H1 (cell line): ENCODE results near the gene ANKRD11. TPM values are rescaled to one million over a fixed set of nuclear protein-coding genes. Genes with fewer than 3 reads are reported as not detected.

ENCODE experiments used
- CTCF ChIA-PET: fragments of 300-600 bp; sonication (Branson Sonifier 250); formaldehyde crosslinking; loops from one replicate; lab custom pipeline; 2021; ENCODE audit not compliant: partially characterized antibody; lab: Charles Lee
- POLR2A ChIA-PET: fragments of 300-600 bp; sonication (Branson Sonifier 250); formaldehyde crosslinking; loops from one replicate; lab custom pipeline; 2021; ENCODE audit warnings: inconsistent platforms; ENCODE audit not compliant: partially characterized antibody; lab: Charles Lee
- DNase-seq, 2 experiments: peaks; one replicate each; pipeline versions ENCODE4 v3.0.0 to v3.0.0-alpha.2; 2010 to 2022; ENCODE audit warnings: low spot score in 2 of 2, low read depth in 1 of 2, mixed read lengths in 1 of 2
- FAIRE-seq: peaks from 2 replicates; lab custom pipeline; 2011; peaks lifted over from hg19 to GRCh38; lab: Jason Lieb, UNC
- H2AFZ ChIP-seq: 2 replicates; pipeline ENCODE4 v1.8.1; 2012; ENCODE audit warnings: low read length, inconsistent platforms
- H2AK5ac ChIP-seq: 2 replicates; pipeline ENCODE4 v1.6.1; 2013; ENCODE audit warnings: low read depth, low read length
- H2BK120ac ChIP-seq: replicated peaks from 2 replicates; pipeline ENCODE3; 2013; ENCODE audit warnings: low read depth, low read length, inconsistent platforms
- H2BK12ac ChIP-seq: 2 replicates; pipeline ENCODE4 v1.6.1; 2013; ENCODE audit warnings: low read depth, low read length
- H2BK15ac ChIP-seq: 2 replicates; pipeline ENCODE4 v1.6.1; 2013; ENCODE audit warnings: low read length
- H2BK20ac ChIP-seq: 2 replicates; pipeline ENCODE4 v1.6.1; 2013; ENCODE audit warnings: low read length
- H2BK5ac ChIP-seq: 2 replicates; pipeline ENCODE4 v1.6.1; 2013; ENCODE audit warnings: low read depth, low read length
- H3K14ac ChIP-seq: 2 replicates; pipeline ENCODE4 v1.6.1; 2013; ENCODE audit warnings: inconsistent platforms; ENCODE audit not compliant: insufficient read length
- H3K18ac ChIP-seq: 2 replicates; pipeline ENCODE4 v1.6.1; 2013; ENCODE audit warnings: low read length; ENCODE audit errors: extremely low read depth
- H3K23ac ChIP-seq: 2 replicates; pipeline ENCODE4 v1.6.1; 2013; ENCODE audit warnings: inconsistent platforms; ENCODE audit not compliant: insufficient read length
- H3K23me2 ChIP-seq: 2 replicates; pipeline ENCODE4 v1.6.1; 2013; ENCODE audit warnings: low read depth, low read length
- H3K27ac ChIP-seq: 2 replicates; pipeline ENCODE4 v1.6.1; 2011; ENCODE audit warnings: low read depth, low read length, inconsistent platforms
- H3K27me3 ChIP-seq, 4 experiments: replicated peaks in 1 of 4; 1 replicate in 1 of 4; 2 replicates in 3 of 4; pipeline versions ENCODE4 v1.6.1 to v1.8.1; 2011 to 2013; ENCODE audit warnings: low read length in 3 of 4, mild to moderate bottlenecking in 3 of 4, inconsistent platforms in 2 of 4, mixed read lengths in 2 of 4, moderate library complexity in 1 of 4; ENCODE audit not compliant: control insufficient read depth in 3 of 4, insufficient read depth in 3 of 4; ENCODE audit errors: extremely low read depth in 1 of 4
- H3K36me3 ChIP-seq, 4 experiments: 2 replicates each; pipeline versions ENCODE4 v1.6.1 to v1.8.1; 2011 to 2013; ENCODE audit warnings: mild to moderate bottlenecking in 4 of 4, low read length in 3 of 4, moderate library complexity in 2 of 4, control low read depth in 1 of 4, inconsistent platforms in 1 of 4; ENCODE audit not compliant: insufficient read depth in 4 of 4, control insufficient read depth in 2 of 4
- H3K4ac ChIP-seq: replicated peaks from 2 replicates; pipeline ENCODE3; 2013; ENCODE audit warnings: low read length, low read depth, mixed read lengths, inconsistent platforms; ENCODE audit not compliant: insufficient read length
- H3K4me1 ChIP-seq, 4 experiments: replicated peaks in 1 of 4; 1 replicate in 1 of 4; 2 replicates in 3 of 4; pipeline versions ENCODE4 v1.6.1 to v1.8.1; 2011 to 2013; ENCODE audit warnings: low read length in 3 of 4, inconsistent platforms in 2 of 4, mixed read lengths in 1 of 4; ENCODE audit not compliant: insufficient read depth in 4 of 4, control insufficient read depth in 3 of 4
- H3K4me2 ChIP-seq, 2 experiments: 2 replicates each; pipeline versions ENCODE4 v1.6.1 to v1.8.1; 2011 to 2013; ENCODE audit warnings: low read depth in 2 of 2, low read length in 2 of 2, control low read depth in 1 of 2, inconsistent platforms in 1 of 2, mild to moderate bottlenecking in 1 of 2; ENCODE audit not compliant: insufficient read depth in 1 of 2
- H3K4me3 ChIP-seq, 4 experiments: fragments of 200-600, 300-600 bp in 1 of 4; sonication (generic), shearing (Covaris generic), sonication (Bioruptor Twin) in 1 of 4; 2 replicates each; pipeline versions ENCODE4 v1.5.1 to v1.8.1; 2011 to 2016; ENCODE audit warnings: low read length in 4 of 4, low read depth in 3 of 4, control low read depth in 2 of 4, inconsistent platforms in 2 of 4, mild to moderate bottlenecking in 2 of 4, mixed read lengths in 1 of 4, moderate library complexity in 1 of 4; ENCODE audit not compliant: insufficient read depth in 2 of 4; ENCODE audit errors: extremely low read depth in 1 of 4
- H3K56ac ChIP-seq: replicated peaks from 2 replicates; pipeline ENCODE3; 2013; ENCODE audit warnings: low read depth, mild to moderate bottlenecking, mixed read lengths, low read length, inconsistent platforms; ENCODE audit not compliant: insufficient read length
- H3K79me1 ChIP-seq: 2 replicates; pipeline ENCODE4 v1.6.1; 2013; ENCODE audit warnings: low read depth, low read length, control low read depth
- H3K79me2 ChIP-seq, 2 experiments: 2 replicates each; pipeline versions ENCODE4 v1.6.1 to v1.8.1; 2012 to 2013; ENCODE audit warnings: low read length in 2 of 2, mild to moderate bottlenecking in 2 of 2, inconsistent platforms in 1 of 2; ENCODE audit not compliant: insufficient read depth in 2 of 2, control insufficient read depth in 1 of 2
- H3K9ac ChIP-seq, 4 experiments: replicated peaks in 1 of 4; 1 replicate in 1 of 4; 2 replicates in 3 of 4; pipeline versions ENCODE4 v1.6.1 to v1.8.1; 2011 to 2013; ENCODE audit warnings: low read depth in 3 of 4, low read length in 3 of 4, control low read depth in 2 of 4, mild to moderate bottlenecking in 2 of 4, moderate library complexity in 2 of 4, inconsistent platforms in 1 of 4; ENCODE audit errors: extremely low read depth in 1 of 4
- H3K9me3 ChIP-seq, 2 experiments: 2 replicates each; pipeline versions ENCODE4 v1.6.1 to v1.8.1; 2012 to 2013; ENCODE audit warnings: mild to moderate bottlenecking in 2 of 2, moderate library complexity in 2 of 2, control low read depth in 1 of 2, inconsistent platforms in 1 of 2, low read depth in 1 of 2, low read length in 1 of 2, mixed read lengths in 1 of 2; ENCODE audit not compliant: insufficient read depth in 2 of 2
- H4K20me1 ChIP-seq, 2 experiments: replicated peaks in 1 of 2; 2 replicates each; pipeline versions ENCODE3 to v1.8.1; 2011 to 2013; ENCODE audit warnings: inconsistent platforms in 2 of 2, low read length in 2 of 2, mild to moderate bottlenecking in 1 of 2; ENCODE audit not compliant: insufficient read depth in 2 of 2, control insufficient read depth in 1 of 2
- H4K5ac ChIP-seq: 2 replicates; pipeline ENCODE4 v1.6.1; 2013; ENCODE audit warnings: low read length, low read depth, mixed read lengths, inconsistent platforms; ENCODE audit not compliant: insufficient read length
- H4K8ac ChIP-seq: 2 replicates; pipeline ENCODE4 v1.8.0; 2013; ENCODE audit warnings: mild to moderate bottlenecking, moderate library complexity, low read length, inconsistent platforms; ENCODE audit not compliant: insufficient read depth; ENCODE audit errors: extremely low read depth
- H4K91ac ChIP-seq: replicated peaks from 2 replicates; pipeline ENCODE3; 2013; ENCODE audit warnings: low read length, mixed read lengths, inconsistent platforms; ENCODE audit not compliant: insufficient read length
- ATF3 ChIP-seq: IDR thresholded peaks from 2 replicates; pipeline ENCODE4 v1.6.1; 2011; ENCODE audit warnings: low read depth, mild to moderate bottlenecking, low read length; ENCODE audit not compliant: insufficient read depth
- EGR1 ChIP-seq: IDR thresholded peaks from 2 replicates; pipeline ENCODE4 v1.6.1; 2011; ENCODE audit warnings: low read depth, low read length, borderline replicate concordance
- EP300 ChIP-seq, 2 experiments: IDR thresholded peaks; 1 replicate in 1 of 2; 2 replicates in 1 of 2; pipeline ENCODE4 v1.6.1; 2011 to 2012; ENCODE audit warnings: low read depth in 2 of 2, low read length in 2 of 2, mild to moderate bottlenecking in 2 of 2, borderline replicate concordance in 1 of 2, inconsistent platforms in 1 of 2, moderate library complexity in 1 of 2
- GTF2F1 ChIP-seq: IDR thresholded peaks from 2 replicates; pipeline ENCODE4 v1.6.1; 2012; ENCODE audit warnings: low read depth, low read length, improper control_type of control experiment, borderline replicate concordance
- KDM1A ChIP-seq: fragments of 200-600, 300-600 bp; sonication (generic); IDR thresholded peaks from 2 replicates; pipeline ENCODE4 v1.7.1; 2016; ENCODE audit warnings: mild to moderate bottlenecking, low read length, borderline replicate concordance
- KDM5A ChIP-seq: fragments of 200-600 bp; IDR thresholded peaks from 2 replicates; pipeline ENCODE4 v1.7.1; 2012; ENCODE audit warnings: mild to moderate bottlenecking, low read length, inconsistent platforms, mixed read lengths
- POLR2A ChIP-seq, 2 experiments: IDR thresholded peaks; 1 replicate in 1 of 2; 2 replicates in 1 of 2; pipeline ENCODE4 v1.6.1; 2011; ENCODE audit warnings: low read depth in 2 of 2, low read length in 2 of 2, mild to moderate bottlenecking in 2 of 2; ENCODE audit errors: control extremely low read depth in 1 of 2
- TBP ChIP-seq: IDR thresholded peaks from 2 replicates; pipeline ENCODE4 v1.6.1; 2011; ENCODE audit warnings: low read depth, low read length, improper control_type of control experiment
- TEAD4 ChIP-seq: IDR thresholded peaks from 2 replicates; pipeline ENCODE4 v1.6.1; 2012; ENCODE audit warnings: low read depth, low read length, inconsistent platforms, mixed read lengths
- YY1 ChIP-seq: IDR thresholded peaks from 2 replicates; pipeline ENCODE4 v1.6.1; 2011; ENCODE audit warnings: low read depth, mild to moderate bottlenecking, low read length
- ZNF274 ChIP-seq: IDR thresholded peaks from 2 replicates; pipeline ENCODE4 v1.7.0; 2012; ENCODE audit warnings: low read length, borderline replicate concordance; ENCODE audit errors: extremely low read depth
- WGBS, 2 experiments: shearing (Covaris generic) in 1 of 2; methylation state at CpG; one replicate each; pipeline versions ENCODE4 v1.1.6 to v1.1.7; 2013 to 2015; ENCODE audit warnings: low lambda C conversion rate in 2 of 2, mixed read lengths in 2 of 2, inconsistent platforms in 1 of 2, low coverage in 1 of 2, missing lambda C conversion rate in 1 of 2; ENCODE audit not compliant: insufficient replicate concordance in 2 of 2, insufficient coverage in 1 of 2, insufficient read length in 1 of 2; ENCODE audit errors: extremely low coverage in 1 of 2, missing lambda C conversion rate in 1 of 2; 5-methylcytosine and 5-hydroxymethylcytosine counted together
- polyA plus RNA-seq, 7 experiments: library from polyadenylated mRNA; depleted of rRNA in 3 of 7; stranded (reverse) in 5 of 7; unstranded in 2 of 7; fragments of >200 nt in 5 of 7; fragments of 200-250 nt in 2 of 7; gene quantifications; 1 replicate in 5 of 7; 2 replicates in 1 of 7; 4 replicates in 1 of 7; pipeline versions ENCODE4 v1.2.1 to v1.2.3, GENCODE V29; 2011 to 2013; ENCODE audit warnings: missing spikeins in 2 of 7, mixed read lengths in 2 of 7
- total RNA-seq: library from RNA; stranded (reverse); fragmentation: NEBNext Ultra II Directional; extraction: Animal tissue kit (Norgen Biotek cat#: 25700); gene quantifications from 2 replicates; pipeline ENCODE4 v1.2.1, GENCODE V29; 2021

The ANKRD11 gene
- total and polyA plus RNA-seq, 2 of the 8 experiments (the other 6 are each of a cell fraction or from before 2014, with no cell fraction given): 46.5 to 142 TPM

DNA sequence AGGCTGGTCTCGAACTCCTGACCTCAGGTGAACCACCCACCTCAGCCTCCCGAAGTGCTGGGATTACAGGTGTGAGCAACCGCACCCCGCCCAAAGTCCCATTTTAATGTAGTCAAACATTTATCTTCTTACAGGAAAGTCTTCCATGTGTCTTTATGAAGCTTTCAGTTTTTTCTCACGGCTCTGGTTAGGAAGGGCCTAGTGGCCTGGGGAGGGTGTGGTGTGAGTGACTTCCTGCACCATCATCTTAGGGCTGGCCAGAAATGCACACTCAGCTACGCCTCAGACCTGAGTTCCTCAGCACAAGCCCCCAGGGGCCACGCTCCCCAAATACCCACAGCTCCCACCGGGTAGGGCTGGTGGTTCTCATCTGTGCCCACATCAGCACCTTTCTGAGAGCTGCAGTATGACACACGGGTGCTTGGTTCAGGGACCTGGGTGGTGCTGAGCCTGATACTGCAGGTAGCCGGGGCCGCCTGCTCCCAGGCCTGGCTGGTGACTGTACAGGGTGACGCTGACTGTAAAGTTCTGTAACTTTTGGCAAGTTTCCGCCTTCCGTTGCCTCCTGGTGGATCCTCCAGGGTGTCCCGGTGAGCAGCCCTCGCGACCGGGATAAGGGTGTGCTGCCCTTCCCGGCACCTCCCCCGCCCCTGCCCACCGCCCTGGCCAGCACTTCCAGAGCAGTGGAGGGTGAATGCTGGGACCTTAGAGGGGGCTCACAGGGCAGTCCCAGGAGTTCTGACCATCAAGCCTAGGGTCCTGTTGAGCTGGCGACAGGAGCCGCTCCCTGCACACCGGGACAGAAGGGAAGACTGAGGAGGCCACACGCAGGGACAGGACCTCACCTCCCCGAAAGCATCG, 220.3 kb downstream of the ANKRD11 start:
- Histone ChIP-seq H3K79me2 (0 out of 4 replicates have a peak, but pooled peaks cover 0 to 5% of the 10 kb centered on the region in 2 experiments), H3K9me3 (no peaks in the 10 kb centered on the region), H3K9ac (no peak overlapping the region), H2AFZ (no peak overlapping the region), H3K4me1 (no peaks in the 10 kb centered on the region), H4K91ac (no peak overlapping the region), H2AK5ac (no peak overlapping the region), H4K5ac (no peak overlapping the region), H3K4me2 (no peak overlapping the region), H2BK5ac (no peak overlapping the region), H3K79me1 (no peaks in the 10 kb centered on the region; the same call in none of the 2 replicates), H4K8ac (no peak overlapping the region), H2BK20ac (no peak overlapping the region), H3K27me3 (no peaks in the 10 kb centered on the region), H3K36me3 (peaks cover 8 to 64% (median 33%) of the 10 kb centered on the region in 4 experiments), H2BK12ac (no peak overlapping the region), H4K20me1 (peaks cover 3 to 14% of the 10 kb centered on the region in 2 experiments), H3K23me2 (no peaks in the 10 kb centered on the region), H3K4ac (no peak overlapping the region), H3K14ac (no peak overlapping the region), H3K18ac (no peak overlapping the region), H2BK120ac (no peak overlapping the region), H3K56ac (no peak overlapping the region), H3K4me3 (no peak overlapping the region), H3K23ac (no peak overlapping the region), H2BK15ac (no peak overlapping the region), H3K27ac (no peak overlapping the region)
- no peak for FAIRE-seq
- CTCF ChIA-PET: interaction anchor here (1.1 to 3.4 kb wide), 4 partner anchors 11 to 38 kb away, joined by 3 to 15 read pairs (median 6); no protein-coding TSS in a partner anchor
- 94% methylated on average over 27 of the region's 27 CpGs; no CpG with 5 or more reads in 1 of the 2 experiments for WGBS, 2 experiments
- DNase-seq: no peak
- POLR2A ChIA-PET: interaction anchor here (0.9 to 1.5 kb wide), 4 partner anchors 10 to 18 kb away, joined by 3 to 6 read pairs (median 4); no protein-coding TSS in a partner anchor
- no peak for TF ChIP-seq TEAD4
- no peak for TF ChIP-seq ZNF274
- no peak for TF ChIP-seq KDM5A
- TF ChIP-seq ATF3: no peak
- no peak for TF ChIP-seq EGR1
- TF ChIP-seq TBP: no peak
- TF ChIP-seq POLR2A (IDR thresholded peaks at IDR 0.05; ENCODE audit: control extremely low read depth in 1 of 2, low read depth in 2 of 2, low read length in 2 of 2): no peak
- TF ChIP-seq GTF2F1: no peak
- TF ChIP-seq YY1: no peak
- no peak for TF ChIP-seq EP300 (IDR thresholded peaks at IDR 0.05; ENCODE audit: borderline replicate concordance in 1 of 2, low read depth in 2 of 2, low read length in 2 of 2)
- TF ChIP-seq KDM1A: no peak
